ENCODE results near the gene ANG. TPM values are rescaled to one million over a fixed set of nuclear protein-coding genes. Genes with fewer than 3 reads are reported as not detected.

ANG gene
- total RNA-seq, 1 experiment from 2014 or later, result 3.2 TPM

- no peaks in the 10 kb centered on the region for H3K79me2 ChIP-seq (ENCODE audit: insufficient read depth, low read length)
- no peak overlapping the region for H3K4me2 ChIP-seq (ENCODE audit: insufficient read depth, insufficient read length, low read length)
- no peak overlapping the region for H4K5ac ChIP-seq (ENCODE audit: insufficient read length, low read depth, low read length)
- Mint-ChIP-seq H3K9me3 (no peaks in the 10 kb centered on the region), H3K4me3 (no peak overlapping the region), H3K27me3 (ENCODE audit: low read depth) (no peaks in the 10 kb centered on the region; the same call in 1 of the 2 replicates), H3K4me1 (peaks cover 2 to 9% of the 10 kb centered on the region in 2 experiments; a peak in 3 of 4 replicates), H3K36me3 (ENCODE audit: insufficient read depth in 1 of 3, low read depth in 3 of 3) (no peaks in the 10 kb centered on the region), H3K27ac (no peak overlapping the region)
- DNase-seq, result no peak
- H3K4me1 ChIP-seq (ENCODE audit: insufficient read depth, low read length), result no peaks in the 10 kb centered on the region
- no peaks in the 10 kb centered on the region for H3K9me3 ChIP-seq (ENCODE audit: control insufficient read depth, low read depth, low read length)
- H3K18ac ChIP-seq (ENCODE audit: insufficient read length, low read depth, low read length), result no peak overlapping the region
- no peak for TF ChIP-seq CTCF (conservative IDR thresholded peaks at IDR 0.05)
- no CpG with 5 or more reads among the region's 2 CpGs for WGBS (ENCODE audit: extremely low coverage, insufficient read length, low lambda C conversion rate)
- H2AFZ ChIP-seq (ENCODE audit: low read length), result no peak overlapping the region
- no peak overlapping the region for H3K4ac ChIP-seq (ENCODE audit: low read depth, low read length)
- H2BK15ac ChIP-seq (ENCODE audit: low read depth, low read length), result no peak overlapping the region
- no peak overlapping the region for H2AK5ac ChIP-seq (ENCODE audit: insufficient read length, low read length)
- H2BK5ac ChIP-seq (ENCODE audit: insufficient read length, low read length), result no peak overlapping the region
- H3K56ac ChIP-seq (ENCODE audit: insufficient read length, low read depth, low read length), result no peak overlapping the region
- no peak overlapping the region for H3K23ac ChIP-seq (ENCODE audit: insufficient read length, low read depth, low read length)
- no peak overlapping the region for H2BK20ac ChIP-seq (ENCODE audit: low read depth, low read length, poor library complexity, severe bottlenecking)
- H3T11ph ChIP-seq (ENCODE audit: low read length), result no peak overlapping the region
- H4K20me1 ChIP-seq (ENCODE audit: control insufficient read depth, insufficient read depth, insufficient read length), result no peaks in the 10 kb centered on the region
- H3K14ac ChIP-seq (ENCODE audit: insufficient read depth, low read length), result no peak overlapping the region
- H3K9ac ChIP-seq (ENCODE audit: extremely low read depth, insufficient read length, low read length), result no peak overlapping the region
- no peak overlapping the region for H2BK120ac ChIP-seq (ENCODE audit: low read depth, low read length, poor library complexity, severe bottlenecking)
- H3K79me1 ChIP-seq (ENCODE audit: insufficient read depth, low read depth, low read length, poor library complexity, severe bottlenecking), result no peaks in the 10 kb centered on the region
- no peak overlapping the region for H4K91ac ChIP-seq (ENCODE audit: insufficient read length, low read depth, low read length)
- no peak overlapping the region for H4K8ac ChIP-seq (replicated peaks; ENCODE audit: insufficient read length, low read depth, low read length)
- no peak overlapping the region for H3K27ac ChIP-seq (ENCODE audit: insufficient read length, low read depth, low read length)
- no peaks in the 10 kb centered on the region for H3K27me3 ChIP-seq (ENCODE audit: insufficient read depth, low read length)
- H3K23me2 ChIP-seq (ENCODE audit: insufficient read length, low read depth, low read length, poor library complexity, severe bottlenecking), result no peaks in the 10 kb centered on the region
- H2BK12ac ChIP-seq (ENCODE audit: insufficient read length, low read depth, low read length), result no peak overlapping the region
Measured at GRCh38 chr14:20743556-20743955, 55.0 kb downstream of the ANG start.

Other genes starting within 250 kb of the ANG start
- 46.7 and 50.8 TPM in 2 replicates for gene OSGEP, start 234.0 kb upstream of the ANG start, total RNA-seq (2021)
- gene APEX1, start 233.5 kb upstream of the ANG start, total RNA-seq (2021), result 340 and 348 TPM in 2 replicates
- gene PIP4P1, start 227.3 kb upstream of the ANG start, total RNA-seq (2021), result 38.5 and 41.6 TPM in 2 replicates
- gene PNP, start 219.4 kb upstream of the ANG start, total RNA-seq (2021), result 83.9 and 87.5 TPM in 2 replicates
- 0.81 and 0.96 TPM in 2 replicates for gene RNASE10, start 183.2 kb upstream of the ANG start, total RNA-seq (2021)
- gene RNASE9, start 127.7 kb upstream of the ANG start, total RNA-seq (2021), result not detected in 2 replicates
- not detected in 2 replicates for gene RNASE11, start 100.8 kb upstream of the ANG start, total RNA-seq (2021)
- gene RNASE12, start 97.4 kb upstream of the ANG start, total RNA-seq (2021), result not detected in 2 replicates
- not detected in 2 replicates for gene OR6S1, start 47.1 kb upstream of the ANG start, total RNA-seq (2021)
- gene RNASE4, start 4.2 kb upstream of the ANG start, total RNA-seq (2021), result not detected in 2 replicates
- gene EDDM3A, start 57.1 kb downstream of the ANG start, total RNA-seq (2021), result not detected in 2 replicates
- not detected in 2 replicates for gene EDDM3B, start 79.6 kb downstream of the ANG start, total RNA-seq (2021)
- not detected in 2 replicates for gene RNASE6, start 92.5 kb downstream of the ANG start, total RNA-seq (2021)
- gene RNASE1, start 114.1 kb downstream of the ANG start, total RNA-seq (2021), result 1.2 and 1.6 TPM in 2 replicates
- not detected in 2 replicates for gene RNASE3, start 202.6 kb downstream of the ANG start, total RNA-seq (2021)

Data from H9 (cell line).